ENCODE data around the gene CGNL1. TPM values are rescaled to one million over a fixed set of nuclear protein-coding genes. Genes with fewer than 3 reads are reported as not detected.

CGNL1 gene
- total RNA-seq, 6 experiments from 2014 or later, result 23.6 to 54.5 (median 42.9) TPM

DNA sequence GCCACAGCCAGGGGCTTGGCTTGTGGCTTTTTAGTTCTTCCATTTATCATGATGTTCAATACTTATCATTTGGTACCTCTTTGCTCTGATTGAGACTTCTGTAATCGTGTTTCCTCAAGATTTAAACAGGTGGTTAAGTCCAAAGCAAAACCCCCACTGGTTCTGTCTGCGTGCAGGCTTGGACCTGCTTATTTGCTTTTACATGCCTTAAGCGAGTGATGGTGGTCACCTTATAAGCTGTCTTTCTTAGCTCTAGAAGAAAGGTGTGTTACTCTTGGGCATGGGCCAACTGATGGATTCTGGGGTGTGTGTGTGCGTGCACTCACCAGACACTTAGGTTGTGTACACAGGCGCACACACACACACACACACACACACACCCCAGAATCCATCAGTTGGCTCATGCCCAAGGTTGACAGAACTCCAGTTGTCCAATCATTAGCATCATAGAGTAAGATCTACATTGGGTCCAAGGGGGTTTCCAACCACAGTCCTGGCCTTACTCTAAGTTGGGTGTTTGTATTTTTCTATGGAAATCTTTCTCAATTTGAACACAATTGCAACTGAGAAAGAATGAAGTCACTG lies 216.6 kb downstream of the CGNL1 start:
- no peaks in the 10 kb centered on the region for H3K27me3 ChIP-seq
- intact Hi-C loops (cut with DNase I), result no loop called here
- ATAC-seq, result no peak
- H3K36me3 ChIP-seq, result no peaks in the 10 kb centered on the region
- no peaks in the 10 kb centered on the region for H3K4me1 ChIP-seq
- 80% methylated on average over 3 of the region's 5 CpGs for WGBS (ENCODE audit: insufficient coverage, low coverage, low lambda C conversion rate, missing lambda C conversion rate)
- TF ChIP-seq, protein P1, sequence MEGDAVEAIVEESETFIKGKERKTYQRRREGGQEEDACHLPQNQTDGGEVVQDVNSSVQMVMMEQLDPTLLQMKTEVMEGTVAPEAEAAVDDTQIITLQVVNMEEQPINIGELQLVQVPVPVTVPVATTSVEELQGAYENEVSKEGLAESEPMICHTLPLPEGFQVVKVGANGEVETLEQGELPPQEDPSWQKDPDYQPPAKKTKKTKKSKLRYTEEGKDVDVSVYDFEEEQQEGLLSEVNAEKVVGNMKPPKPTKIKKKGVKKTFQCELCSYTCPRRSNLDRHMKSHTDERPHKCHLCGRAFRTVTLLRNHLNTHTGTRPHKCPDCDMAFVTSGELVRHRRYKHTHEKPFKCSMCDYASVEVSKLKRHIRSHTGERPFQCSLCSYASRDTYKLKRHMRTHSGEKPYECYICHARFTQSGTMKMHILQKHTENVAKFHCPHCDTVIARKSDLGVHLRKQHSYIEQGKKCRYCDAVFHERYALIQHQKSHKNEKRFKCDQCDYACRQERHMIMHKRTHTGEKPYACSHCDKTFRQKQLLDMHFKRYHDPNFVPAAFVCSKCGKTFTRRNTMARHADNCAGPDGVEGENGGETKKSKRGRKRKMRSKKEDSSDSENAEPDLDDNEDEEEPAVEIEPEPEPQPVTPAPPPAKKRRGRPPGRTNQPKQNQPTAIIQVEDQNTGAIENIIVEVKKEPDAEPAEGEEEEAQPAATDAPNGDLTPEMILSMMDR (IDR thresholded peaks at IDR 0.05), result no peak
- TF ChIP-seq POLR2A (IDR thresholded peaks at IDR 0.05), result no peak
- H3K27ac ChIP-seq, result no peak overlapping the region
- DNase-seq, result no peak
- H3K4me3 ChIP-seq, result no peak overlapping the region
- H3K9me3 ChIP-seq, result no peaks in the 10 kb centered on the region

DNA sequence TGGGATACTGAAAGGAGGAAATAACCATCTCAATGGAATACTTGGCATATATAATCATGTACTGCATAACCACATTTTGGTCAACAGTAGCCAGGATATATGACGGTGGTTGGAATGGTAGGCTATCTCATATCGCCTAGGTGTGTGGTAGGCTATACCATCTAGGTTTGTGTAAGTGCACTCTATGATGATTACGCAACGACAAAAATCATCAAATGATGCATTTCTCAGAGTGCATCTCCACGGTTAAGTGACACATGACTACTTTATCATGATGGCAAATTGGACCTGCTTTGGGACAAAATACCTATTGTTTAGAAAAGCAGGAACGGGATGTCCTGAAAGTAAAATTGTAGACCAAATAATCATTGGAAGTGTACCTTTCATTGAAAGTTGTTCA lies 218.2 kb downstream of the CGNL1 start:
- ATAC-seq (no peak), DNase-seq (no peak)
- Histone ChIP-seq H3K36me3 (no peaks in the 10 kb centered on the region), H3K4me3 (no peak overlapping the region), H3K9me3 (no peaks in the 10 kb centered on the region), H3K27me3 (no peaks in the 10 kb centered on the region), H3K27ac (no peak overlapping the region), H3K4me1 (no peaks in the 10 kb centered on the region)
- WGBS (ENCODE audit: insufficient coverage, low coverage, low lambda C conversion rate, missing lambda C conversion rate), result 95% methylated on average over 6 of the region's 6 CpGs
- intact Hi-C loops (cut with DNase I), result no loop called here
- TF ChIP-seq, protein P1 (IDR thresholded peaks at IDR 0.05), result no peak
- TF ChIP-seq POLR2A (IDR thresholded peaks at IDR 0.05), result no peak

DNA sequence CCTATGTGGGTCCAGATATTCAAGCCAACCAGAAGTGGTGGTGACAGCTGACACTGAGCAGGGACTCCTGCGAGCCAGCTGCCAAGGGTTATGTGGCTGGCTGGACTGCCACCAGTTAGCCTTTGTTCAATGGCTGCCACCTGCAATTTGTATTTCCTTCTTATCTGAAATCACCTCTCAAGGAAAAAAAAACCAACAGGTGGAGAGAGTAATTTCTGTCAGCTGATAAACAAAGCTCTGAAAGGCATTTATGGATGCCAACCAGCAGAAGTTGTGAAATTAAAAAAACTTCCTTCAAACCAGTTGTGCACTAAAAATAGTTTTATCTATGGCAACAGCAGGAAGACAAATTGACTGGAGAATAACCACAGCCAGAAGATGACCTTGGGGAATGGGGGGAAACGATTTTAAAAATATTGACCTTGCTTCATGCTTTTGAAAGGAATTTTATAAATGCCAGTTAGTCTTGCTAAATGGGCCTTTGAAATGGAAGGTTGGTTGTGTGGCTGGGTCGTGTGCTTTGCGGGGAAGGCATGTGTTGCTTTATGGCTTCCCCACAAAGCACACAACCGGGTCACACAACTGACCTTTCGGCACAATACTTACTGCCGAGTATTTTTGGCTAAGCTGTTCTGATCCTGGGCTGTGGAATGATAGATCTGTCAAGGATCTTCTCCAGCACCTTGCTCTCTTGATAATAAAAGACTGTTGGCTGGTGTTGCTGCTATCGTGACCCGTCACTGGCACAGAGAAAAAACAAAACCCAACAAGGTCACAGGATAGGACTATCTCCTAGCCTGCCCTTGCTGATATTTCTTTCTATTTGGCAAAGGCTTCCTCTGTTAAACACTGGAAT lies 218.9 kb downstream of the CGNL1 start:
- TF ChIP-seq POLR2A (IDR thresholded peaks at IDR 0.05), result no peak
- TF ChIP-seq, protein P1 (IDR thresholded peaks at IDR 0.05), result no peak
- WGBS (ENCODE audit: insufficient coverage, low coverage, low lambda C conversion rate, missing lambda C conversion rate), result 68% methylated on average over 6 of the region's 9 CpGs
- no peaks in the 10 kb centered on the region for H3K36me3 ChIP-seq
- no peaks in the 10 kb centered on the region for H3K4me1 ChIP-seq
- intact Hi-C loops (cut with DNase I), result no loop called here
- no peak overlapping the region for H3K4me3 ChIP-seq
- no peaks in the 10 kb centered on the region for H3K27me3 ChIP-seq
- DNase-seq (no peak), ATAC-seq (no peak)
- H3K27ac ChIP-seq, result no peak overlapping the region
- no peaks in the 10 kb centered on the region for H3K9me3 ChIP-seq

DNA sequence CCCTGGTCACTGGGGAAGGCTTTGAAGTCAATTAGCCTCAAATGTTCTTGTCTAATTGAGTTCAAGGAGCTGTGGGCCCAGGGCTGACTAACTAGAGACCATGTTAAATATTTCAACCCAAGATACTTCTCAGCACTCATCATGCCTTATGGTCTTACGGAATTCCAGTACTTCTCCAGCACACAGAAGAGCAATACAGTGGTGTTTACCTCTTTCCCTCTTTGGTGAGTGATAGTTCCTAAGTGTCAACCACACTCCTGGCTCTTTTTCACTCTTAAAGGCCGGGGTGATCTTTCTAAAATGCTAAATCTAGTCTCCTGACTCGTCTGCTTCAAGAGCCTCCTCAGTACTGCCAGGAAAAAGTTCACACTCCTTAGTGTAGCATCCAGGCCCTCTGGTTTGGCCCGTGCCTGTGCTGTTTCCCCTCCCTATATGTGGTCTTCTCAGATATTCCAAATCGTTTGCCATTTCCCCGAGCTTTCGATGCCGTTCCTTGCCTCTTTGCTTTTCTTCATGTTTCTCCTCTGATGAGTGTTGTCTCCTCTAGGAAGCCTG lies 220.1 kb downstream of the CGNL1 start:
- intact Hi-C loops (cut with DNase I), result no loop called here
- Histone ChIP-seq H3K27me3 (no peaks in the 10 kb centered on the region), H3K4me1 (no peaks in the 10 kb centered on the region), H3K9me3 (no peaks in the 10 kb centered on the region), H3K4me3 (no peak overlapping the region), H3K36me3 (no peaks in the 10 kb centered on the region), H3K27ac (no peak overlapping the region)
- DNase-seq (no peak), ATAC-seq (no peak)
- TF ChIP-seq POLR2A (IDR thresholded peaks at IDR 0.05), result no peak
- TF ChIP-seq, protein P1 (IDR thresholded peaks at IDR 0.05), result no peak
- WGBS (ENCODE audit: insufficient coverage, low coverage, low lambda C conversion rate, missing lambda C conversion rate), result 86% methylated on average over 6 of the region's 8 CpGs
